GM03348 (cell line): ENCODE results near the gene MDM2.
A peak's percentile ranks its signal among the peaks of the same experiment; 100 is the strongest.

Source experiments
- DNase-seq: peaks from one replicate; pipeline ENCODE4 v3.0.0; 2012; ENCODE audit warnings: low spot score

MDM2 gene

DNA sequence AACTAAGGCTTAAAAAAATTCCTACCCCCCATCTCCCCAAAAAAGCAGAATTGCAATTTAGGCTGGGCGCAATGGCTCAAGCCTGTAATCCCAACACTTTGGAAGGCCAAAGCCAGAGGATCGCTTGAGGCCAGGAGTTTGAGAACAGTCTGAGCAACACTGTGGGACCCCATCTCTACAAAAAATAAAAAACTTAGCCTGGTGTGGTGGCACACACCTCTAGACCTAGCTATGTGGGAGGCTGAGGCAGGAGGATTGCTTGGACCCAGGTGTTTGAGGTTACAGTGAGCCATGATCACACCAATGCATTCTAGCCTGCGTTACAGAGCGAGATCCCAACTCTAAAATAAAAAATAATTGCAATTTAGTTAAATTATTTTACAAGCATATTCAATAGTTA is 70.9 kb downstream of the MDM2 start:
- no peak for DNase-seq

DNA sequence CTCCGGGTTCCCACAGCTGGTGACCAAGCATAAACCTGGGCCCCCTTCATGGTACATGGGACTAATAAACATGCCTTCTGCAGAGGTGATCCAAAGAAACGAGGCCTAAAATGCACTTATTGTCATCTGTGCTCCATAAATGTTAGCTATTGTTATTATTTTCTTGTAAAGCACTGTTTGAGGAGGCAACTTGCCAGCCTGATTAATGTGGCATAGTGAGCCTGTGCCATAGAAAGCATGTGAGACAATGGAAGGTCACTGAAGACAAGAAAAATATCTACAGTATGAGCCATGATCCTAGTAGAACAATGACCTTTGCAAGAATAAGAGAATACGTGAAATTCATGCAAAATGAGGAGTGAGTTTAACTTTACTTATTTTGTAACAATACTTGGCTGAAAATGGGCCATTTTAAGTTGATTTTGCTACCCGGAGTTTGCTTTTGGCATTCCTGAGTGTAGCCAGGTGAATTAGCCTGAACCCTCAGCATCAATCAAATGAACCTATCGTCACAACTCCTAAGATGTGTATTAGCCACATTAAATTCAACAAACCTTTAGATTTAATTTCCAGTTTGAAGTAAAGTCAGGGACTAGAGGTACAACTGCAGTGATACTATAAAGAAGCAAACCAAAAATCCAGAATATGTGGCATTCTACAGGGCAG is 72.8 kb downstream of the MDM2 start:
- no peak for DNase-seq

DNA sequence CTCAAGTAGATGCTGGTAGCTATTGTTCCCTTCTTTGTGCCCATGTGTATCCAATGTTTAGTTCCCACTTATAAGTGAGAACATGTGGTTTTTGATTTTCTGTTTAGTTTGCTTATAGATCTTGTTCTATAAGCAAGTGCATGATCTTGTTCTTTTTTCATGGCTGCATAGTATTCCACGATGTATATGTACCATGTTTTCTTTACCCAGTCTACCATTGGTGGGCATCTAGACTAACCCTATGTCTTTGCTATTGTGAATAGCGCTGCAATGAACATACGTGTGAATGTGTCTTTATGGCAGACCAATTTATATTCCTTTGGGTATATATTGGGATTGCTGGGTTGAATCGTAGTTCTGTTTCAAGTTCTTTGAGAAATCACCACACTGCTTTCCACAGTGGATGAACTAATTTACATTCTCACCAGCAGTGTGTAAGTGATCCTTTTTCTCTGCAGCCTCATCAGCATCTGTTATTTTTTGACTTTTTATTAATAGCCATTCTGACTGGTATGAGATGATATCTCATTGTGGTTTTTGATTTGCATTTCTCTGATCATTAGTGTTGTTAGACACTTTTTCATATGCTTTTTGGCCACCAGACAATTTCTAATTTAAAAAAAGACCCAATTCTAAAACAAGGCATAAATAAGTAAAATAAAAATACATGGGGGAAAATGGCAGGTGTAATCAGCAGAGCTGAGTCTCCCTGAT is 74.4 kb downstream of the MDM2 start:
- no peak for DNase-seq

DNA sequence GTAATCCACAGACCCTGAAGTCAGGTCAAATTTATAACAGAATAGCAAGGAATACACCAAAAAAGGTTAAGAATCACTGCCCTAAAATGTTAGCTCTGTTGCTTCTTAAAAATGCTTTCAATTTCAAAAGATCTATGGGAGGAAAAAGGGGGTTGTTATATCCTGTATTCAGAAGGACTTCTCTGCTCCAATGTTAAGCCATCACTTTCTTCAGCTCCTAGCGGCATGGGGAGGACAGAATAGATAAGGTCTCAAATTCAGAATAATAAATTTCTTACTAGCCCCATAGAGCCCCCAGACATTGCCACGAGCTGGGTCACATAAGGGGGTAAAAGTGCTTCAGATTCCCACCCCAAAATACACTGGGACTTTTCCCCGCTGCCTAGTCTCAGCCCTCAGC is 75.2 kb downstream of the MDM2 start:
- DNase-seq: no peak

DNA sequence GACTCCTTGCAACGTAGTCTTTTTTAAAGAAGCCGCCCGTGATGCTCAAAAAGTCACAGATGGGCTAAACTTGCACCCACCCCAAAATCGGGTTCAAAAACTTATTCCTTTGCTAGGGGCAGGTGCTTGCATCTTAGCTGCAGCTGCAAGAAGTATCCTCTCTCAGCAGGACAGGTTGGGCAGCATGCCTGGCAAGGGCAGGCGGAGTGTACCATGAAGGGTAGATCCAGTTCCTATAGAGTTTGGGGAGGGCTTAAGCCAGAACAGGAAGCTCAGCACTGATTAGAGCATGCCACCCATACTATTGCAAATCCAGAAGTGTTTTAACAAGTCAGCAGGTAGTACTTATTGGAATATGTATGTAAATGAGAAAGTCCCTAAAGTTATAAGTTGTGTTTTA is 76.3 kb downstream of the MDM2 start:
- DNase-seq: no peak

DNA sequence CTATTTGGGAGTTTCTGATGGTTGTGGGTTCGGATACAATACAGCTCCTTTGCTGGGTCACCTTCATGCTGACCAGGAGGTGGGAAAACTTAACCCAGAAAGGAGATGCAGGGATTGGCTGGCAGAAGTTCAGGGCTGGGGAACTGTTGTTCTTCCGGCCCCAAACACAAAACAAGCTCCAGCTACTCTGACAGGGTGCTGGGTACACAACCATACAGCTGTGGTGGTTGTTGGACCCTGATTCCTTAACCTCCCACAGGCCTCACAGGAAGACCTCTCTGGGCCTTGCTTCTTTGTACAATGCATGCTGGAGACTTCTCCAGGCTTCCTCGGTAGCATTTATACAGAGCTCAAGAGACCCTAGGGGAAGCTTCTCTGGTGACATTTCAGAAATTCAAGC is 77.4 kb downstream of the MDM2 start:
- no peak for DNase-seq

DNA sequence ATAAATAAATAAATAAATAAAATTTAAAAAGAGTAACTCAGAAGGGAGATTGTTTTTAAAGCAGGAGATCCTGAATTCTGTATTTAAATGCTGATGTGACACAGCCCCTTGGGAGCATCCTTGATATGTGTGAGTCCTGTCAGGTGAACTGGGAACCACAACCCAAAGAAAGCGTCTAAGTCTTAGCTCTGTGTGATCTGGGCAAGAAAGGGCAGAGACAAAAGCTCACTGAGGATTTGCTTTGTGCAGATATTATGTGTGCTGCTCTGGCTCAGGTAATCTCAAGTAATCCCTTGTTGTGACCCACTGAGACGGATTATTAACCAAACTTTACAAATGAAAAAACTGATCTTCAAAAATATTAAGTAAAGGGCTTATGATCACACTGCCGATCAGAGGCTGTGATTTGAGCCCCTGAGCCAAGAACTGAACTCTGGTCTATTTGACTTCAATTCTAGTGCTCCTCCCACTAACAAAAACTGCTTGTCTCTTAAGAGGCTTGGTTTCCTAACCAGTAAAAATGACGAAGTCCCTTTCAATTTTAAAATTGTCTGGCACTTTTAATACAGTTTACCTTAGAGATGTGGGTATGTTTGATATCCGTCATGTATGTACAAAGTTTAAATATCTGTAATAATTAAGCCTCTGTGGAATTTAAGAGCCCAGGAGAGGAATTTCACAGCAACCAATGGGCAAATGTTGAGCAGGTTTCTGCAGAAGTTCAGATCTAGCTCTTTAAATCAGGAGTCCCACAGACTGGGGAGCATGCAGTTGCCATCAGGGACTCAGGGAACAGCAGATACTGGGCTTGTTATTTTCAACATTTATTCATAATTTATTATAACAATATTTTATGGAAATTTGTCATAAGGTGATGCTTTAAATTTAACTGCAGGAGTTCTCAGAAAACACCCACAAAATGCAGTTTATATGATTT is 78.9 kb downstream of the MDM2 start:
- no peak for DNase-seq

DNA sequence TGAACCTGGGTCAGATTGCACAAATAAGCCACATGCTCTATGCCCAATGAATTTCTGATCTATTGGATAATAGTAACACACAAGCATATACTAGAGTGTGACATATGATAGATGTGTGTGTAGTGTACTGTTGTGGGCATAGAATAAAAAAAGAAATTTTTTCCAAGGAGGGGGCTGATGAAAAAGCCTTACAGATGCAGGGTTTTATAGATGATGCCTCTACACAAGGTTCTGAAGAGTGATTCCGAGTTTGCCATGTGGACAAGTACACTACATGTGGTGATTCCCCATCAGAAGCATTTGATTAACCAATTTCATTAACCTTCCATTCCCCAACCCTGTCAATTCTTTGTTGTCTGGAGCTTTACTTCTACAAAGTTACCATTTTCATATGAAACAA is 79.7 kb downstream of the MDM2 start:
- no peak for DNase-seq

DNA sequence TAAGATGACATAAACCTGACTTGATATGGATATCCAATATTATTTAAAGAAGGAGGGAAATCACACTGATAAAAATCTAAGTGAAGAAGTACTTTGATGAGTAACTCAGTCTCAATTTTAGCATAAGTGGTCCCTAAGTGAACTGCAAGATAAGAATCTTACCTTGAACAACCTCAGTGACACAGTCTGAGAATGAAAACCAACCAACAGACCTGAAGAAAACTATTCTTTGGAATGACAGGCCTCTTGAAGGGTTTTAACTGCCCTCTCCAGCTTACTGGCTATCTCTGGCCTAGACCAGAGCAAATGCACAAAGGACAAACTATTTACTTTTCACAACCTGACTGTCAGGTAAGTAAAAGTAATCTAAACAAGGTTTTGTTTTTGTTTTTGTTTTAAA is 80.3 kb downstream of the MDM2 start:
- no peak for DNase-seq

DNA sequence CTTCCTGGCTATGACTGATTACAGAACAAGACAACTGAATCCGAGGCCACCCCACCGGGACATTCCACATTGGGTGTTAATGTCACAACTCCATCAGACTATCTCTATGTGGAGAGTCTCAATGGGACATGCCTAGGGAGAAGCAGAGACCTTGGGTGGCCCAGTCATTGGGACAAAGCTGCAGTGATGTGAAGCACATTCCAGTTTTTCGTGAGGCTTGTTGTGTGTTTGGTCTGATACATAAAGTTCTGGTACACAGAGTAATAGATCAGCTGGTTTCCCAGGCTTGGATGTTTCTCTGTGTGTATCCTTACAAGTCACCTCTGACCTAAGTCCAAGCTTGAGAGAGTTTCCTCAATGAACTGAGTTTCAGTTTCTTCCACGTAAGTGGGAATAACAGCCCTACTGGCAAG is 82.7 kb downstream of the MDM2 start:
- DNase-seq: no peak

DNA sequence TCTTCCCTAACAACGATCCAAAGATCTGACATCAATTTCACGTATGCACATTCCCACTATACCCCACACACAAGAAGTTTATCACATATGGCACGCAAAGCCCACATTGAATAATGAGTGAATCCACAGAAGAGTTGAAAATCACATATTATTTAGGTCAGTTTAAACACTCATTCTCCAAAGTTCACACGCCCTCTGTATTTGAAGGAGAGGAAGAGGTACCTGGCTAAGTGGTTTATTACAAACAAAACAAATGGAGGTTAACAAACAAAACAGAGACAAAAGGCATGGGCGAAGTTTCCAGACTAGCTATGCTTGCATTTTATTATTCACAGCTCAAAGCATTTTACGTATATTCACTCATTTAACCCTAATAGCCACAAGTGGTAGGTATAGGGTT is 83.2 kb downstream of the MDM2 start:
- no peak for DNase-seq

DNA sequence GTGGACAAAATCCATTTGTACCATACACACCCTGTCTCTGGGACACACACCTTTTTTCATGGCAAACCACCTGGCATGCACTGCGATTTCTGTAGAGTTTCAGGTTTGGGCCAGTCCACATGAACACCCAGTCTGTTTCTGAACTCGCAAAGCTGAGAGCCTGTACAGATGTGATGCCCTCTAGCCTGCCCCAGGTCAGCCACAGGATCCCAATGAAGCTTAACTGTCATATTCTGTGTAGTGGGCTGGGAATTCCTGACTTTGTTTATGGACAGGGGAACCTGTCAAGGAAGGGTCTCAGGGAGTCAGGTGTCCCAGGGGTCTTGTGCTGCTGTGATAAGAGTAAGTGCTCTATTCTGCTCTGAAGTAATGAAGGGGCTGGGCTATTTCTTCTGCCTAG is 85.2 kb downstream of the MDM2 start:
- DNase-seq: no peak

DNA sequence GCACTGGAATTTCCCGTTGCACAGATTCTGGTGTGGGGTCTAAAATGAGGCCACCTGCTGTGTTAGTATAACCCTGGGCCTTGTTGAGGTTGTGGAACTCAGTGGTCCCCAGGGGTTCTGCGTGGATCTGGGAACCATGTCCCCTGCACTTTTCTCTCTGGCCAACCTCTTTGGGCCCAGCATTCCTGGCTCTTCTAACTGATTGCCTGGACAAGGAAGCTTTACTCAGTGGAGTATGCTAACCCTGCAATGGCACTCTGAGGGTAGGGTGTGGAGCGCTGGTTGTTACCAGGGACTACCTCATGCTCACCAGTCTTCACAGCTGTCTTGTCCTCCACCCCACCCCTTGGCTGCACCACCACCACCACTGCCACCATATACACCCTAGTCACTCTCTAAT is 85.8 kb downstream of the MDM2 start:
- DNase-seq: no peak

DNA sequence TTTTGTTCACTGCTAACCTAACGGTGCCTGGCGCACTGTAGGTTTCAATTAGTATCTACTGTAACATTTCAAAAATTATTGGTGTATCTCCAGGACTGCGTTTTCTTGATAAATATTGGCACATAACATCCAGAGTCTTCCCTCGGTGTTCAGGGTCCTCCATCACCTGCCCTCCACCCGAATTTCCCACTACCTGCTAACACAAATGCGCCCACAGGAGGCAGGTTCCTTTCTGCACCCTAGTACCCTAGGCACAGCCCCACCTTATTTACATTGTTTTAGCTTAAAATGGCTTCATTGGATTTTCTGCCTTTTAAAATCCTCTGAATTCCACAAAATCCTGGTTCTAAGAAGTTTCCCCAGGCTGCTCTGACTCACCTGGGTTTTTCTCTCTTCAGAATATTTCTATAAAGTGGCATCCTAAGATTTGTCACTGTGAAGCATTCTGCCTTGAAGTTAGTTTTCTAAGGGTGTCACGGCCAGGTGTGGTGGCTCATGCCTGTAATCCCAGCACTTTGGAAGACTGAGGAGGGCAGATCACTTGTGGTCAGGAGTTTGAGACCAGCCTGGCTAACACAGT is 86.4 kb downstream of the MDM2 start:
- DNase-seq: no peak

DNA sequence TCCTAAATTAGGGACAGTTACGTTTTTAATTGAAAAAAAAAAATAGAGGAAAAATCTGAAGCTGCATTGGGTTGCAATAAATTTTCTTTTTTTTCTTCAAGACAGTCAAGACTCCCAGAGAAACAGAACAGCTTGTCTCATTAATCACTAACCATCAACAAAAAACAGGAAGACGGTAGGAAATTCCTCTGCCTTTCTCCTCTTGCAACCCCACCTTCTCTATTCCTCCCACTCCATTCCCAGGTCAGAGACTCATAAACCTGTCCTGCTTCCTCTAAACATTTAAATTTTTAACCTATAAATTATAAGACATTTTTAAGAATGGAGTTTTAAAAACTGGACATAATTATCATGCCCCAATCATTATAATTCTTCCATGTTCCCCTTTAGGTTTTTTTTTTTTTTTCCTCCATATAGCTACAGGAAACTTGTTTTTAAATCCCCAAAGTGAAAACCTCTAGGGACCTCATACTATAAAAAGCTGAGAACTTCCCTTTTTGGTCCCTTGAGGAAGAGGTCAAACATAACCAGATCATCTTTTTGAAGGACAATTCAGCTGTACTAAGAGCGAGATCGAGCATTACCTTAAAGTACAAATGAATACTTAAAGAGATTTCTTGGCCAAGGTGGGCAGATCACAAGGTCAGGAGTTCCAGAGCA is 89.0 kb downstream of the MDM2 start:
- no peak for DNase-seq

DNA sequence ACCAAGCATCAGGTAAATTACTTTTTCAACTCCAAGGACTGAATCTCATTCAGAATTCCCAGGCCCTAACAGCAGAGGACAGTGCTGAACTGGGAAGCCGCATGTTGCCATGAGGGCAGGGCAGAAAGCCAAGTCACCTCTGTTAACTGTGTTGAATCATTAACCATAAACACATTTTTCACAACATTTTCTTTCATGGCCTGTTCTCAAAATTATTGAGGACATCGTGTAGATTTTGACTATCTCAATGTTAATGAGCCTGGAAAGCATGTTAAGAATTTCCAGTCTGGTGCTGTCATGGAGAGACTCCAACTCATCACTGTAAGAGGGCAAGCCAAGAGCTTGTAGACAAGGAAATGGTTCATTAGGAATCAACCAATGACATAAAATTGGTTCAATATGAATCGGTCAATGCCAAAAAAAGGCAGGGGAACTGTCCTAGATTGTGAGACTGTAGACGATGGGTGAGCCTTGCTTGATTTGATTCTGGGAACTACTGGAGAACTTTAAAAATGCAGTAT is 91.3 kb downstream of the MDM2 start:
- DNase-seq: peak; percentile 80

DNA sequence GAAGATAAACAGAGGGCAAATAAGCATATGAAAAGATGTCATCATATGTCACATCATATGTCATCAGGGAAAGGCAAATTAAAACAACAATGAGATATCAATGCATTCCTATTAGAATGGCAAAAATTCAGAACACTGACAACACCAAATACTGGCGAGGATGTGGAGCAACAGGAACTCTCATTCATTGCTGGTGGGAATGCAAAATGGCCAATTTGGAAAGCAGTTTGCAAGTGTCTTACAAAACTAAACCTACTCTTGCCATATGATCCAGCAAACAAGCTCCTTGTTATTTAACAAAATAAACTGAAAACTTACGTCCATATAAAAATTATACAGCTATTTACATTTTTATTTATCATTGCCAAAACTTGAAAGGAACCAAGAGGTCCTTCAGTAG is 92.3 kb downstream of the MDM2 start:
- DNase-seq: no peak
